Fibroblast of lung (primary cell): ENCODE measurements around the gene ADAMTS10. TPM values are rescaled to one million over a fixed set of nuclear protein-coding genes. Genes with fewer than 3 reads are reported as not detected.

ENCODE experiments used
- DNase-seq, 2 donors: peaks; one replicate each; pipeline versions ENCODE4 v3.0.0 to v3.0.0-alpha.2; 2010; ENCODE audit warnings: low read depth in 2 of 2
- H2AFZ ChIP-seq: 2 replicates; pipeline ENCODE4 v1.5.1; 2012; ENCODE audit warnings: low read length, control low read depth, inconsistent platforms
- H3K27ac ChIP-seq: 2 replicates; pipeline ENCODE4 v1.5.1; 2011; ENCODE audit warnings: low read length, control low read depth; ENCODE audit not compliant: insufficient read depth
- H3K27me3 ChIP-seq: 2 replicates; pipeline ENCODE4 v1.5.1; 2011; ENCODE audit warnings: mild to moderate bottlenecking, low read length; ENCODE audit not compliant: control insufficient read depth, insufficient read depth
- H3K36me3 ChIP-seq: 2 replicates; pipeline ENCODE4 v1.5.1; 2011; ENCODE audit warnings: low read length; ENCODE audit not compliant: control insufficient read depth, insufficient read depth
- H3K4me1 ChIP-seq: 2 replicates; pipeline ENCODE4 v1.5.1; 2011; ENCODE audit warnings: low read length; ENCODE audit not compliant: control insufficient read depth, insufficient read depth; ENCODE audit errors: extremely low read depth
- H3K4me2 ChIP-seq: 2 replicates; pipeline ENCODE4 v1.5.1; 2011; ENCODE audit warnings: low read length, control low read depth; ENCODE audit not compliant: insufficient read depth; ENCODE audit errors: extremely low read depth
- H3K4me3 ChIP-seq, 4 experiments: fragments of 200-600 bp in 1 of 4; sonication (generic) in 1 of 4; replicated peaks in 1 of 4; 2 replicates each; pipeline ENCODE4 v1.5.1; 2011 to 2016; ENCODE audit warnings: low read length in 4 of 4, low read depth in 3 of 4, mild to moderate bottlenecking in 3 of 4, control low read depth in 2 of 4, inconsistent platforms in 1 of 4, mixed read lengths in 1 of 4; ENCODE audit not compliant: insufficient read depth in 1 of 4; ENCODE audit errors: control extremely low read depth in 1 of 4
- H3K79me2 ChIP-seq: 2 replicates; pipeline ENCODE4 v1.5.1; 2012; ENCODE audit warnings: mild to moderate bottlenecking, low read length, inconsistent platforms; ENCODE audit not compliant: control insufficient read depth, insufficient read depth
- H3K9ac ChIP-seq: 2 replicates; pipeline ENCODE4 v1.5.1; 2011; ENCODE audit warnings: mild to moderate bottlenecking, low read length, control low read depth; ENCODE audit not compliant: insufficient read depth
- H3K9me3 ChIP-seq: 2 replicates; pipeline ENCODE4 v1.5.1; 2012; ENCODE audit warnings: low read depth, low read length; ENCODE audit not compliant: control insufficient read depth, insufficient read depth
- H4K20me1 ChIP-seq: 2 replicates; pipeline ENCODE4 v1.5.1; 2011; ENCODE audit warnings: low read length; ENCODE audit not compliant: control insufficient read depth, insufficient read depth; ENCODE audit errors: extremely low read depth
- CTCF ChIP-seq, 2 donors: IDR thresholded peaks in 1 of 2; conservative IDR thresholded peaks in 1 of 2; 1 replicate in 1 of 2; 2 replicates in 1 of 2; pipeline ENCODE4 v1.5.1; 2011 to 2012; ENCODE audit warnings: low read length in 2 of 2, control low read depth in 1 of 2, inconsistent platforms in 1 of 2, low read depth in 1 of 2, mild to moderate bottlenecking in 1 of 2
- EZH2 ChIP-seq: IDR thresholded peaks from 2 replicates; pipeline ENCODE4 v1.5.1; 2012; ENCODE audit warnings: low read length, control low read depth, mild to moderate bottlenecking; ENCODE audit errors: missing control alignments
- polyA plus RNA-seq, 2 donors: library from polyadenylated mRNA; depleted of rRNA in 1 of 2; stranded (reverse) in 1 of 2; unstranded in 1 of 2; fragments of >200 nt; gene quantifications; 2 replicates each; pipeline ENCODE4 v1.2.1, GENCODE V29; 2011 to 2012; ENCODE audit warnings: missing spikeins in 1 of 2
- total RNA-seq: library from RNA; depleted of rRNA; stranded (reverse); fragments of >200 nt; gene quantifications from 2 replicates; pipeline ENCODE4 v1.2.1, GENCODE V29; 2014

ADAMTS10 gene
- total and polyA plus RNA-seq, 2 donors (not counting 1 experiment from before 2014, with no cell fraction given), result 2.0 to 11.2 TPM

GRCh38 chr19:8611391-8611876, 919 bp upstream of the ADAMTS10 start:
- no peak for TF ChIP-seq CTCF (conservative IDR thresholded peaks at IDR 0.05 in 1 of 2, IDR thresholded peaks at IDR 0.05 in 1 of 2; ENCODE audit: low read depth in 1 of 2, low read length in 2 of 2)
- TF ChIP-seq EZH2, result no peak
- no peaks in the 10 kb centered on the region for H3K9me3 ChIP-seq
- H3K79me2 ChIP-seq, result no peaks in the 10 kb centered on the region
- H3K4me3 ChIP-seq, result no peak overlapping the region
- H2AFZ ChIP-seq, result no peak overlapping the region
- peaks cover 7% of the 10 kb centered on the region for H3K4me1 ChIP-seq
- no peaks in the 10 kb centered on the region for H3K27me3 ChIP-seq
- no peaks in the 10 kb centered on the region for H4K20me1 ChIP-seq
- no peak overlapping the region for H3K4me2 ChIP-seq
- DNase-seq, result peak in 1 of 2 donors; percentile 35
- no peak overlapping the region for H3K27ac ChIP-seq
- no peak overlapping the region for H3K9ac ChIP-seq
- no peaks in the 10 kb centered on the region for H3K36me3 ChIP-seq

GRCh38 chr19:8610936-8611300, 403 bp upstream of the ADAMTS10 start:
- H3K4me3 ChIP-seq, result no peak overlapping the region

DNA sequence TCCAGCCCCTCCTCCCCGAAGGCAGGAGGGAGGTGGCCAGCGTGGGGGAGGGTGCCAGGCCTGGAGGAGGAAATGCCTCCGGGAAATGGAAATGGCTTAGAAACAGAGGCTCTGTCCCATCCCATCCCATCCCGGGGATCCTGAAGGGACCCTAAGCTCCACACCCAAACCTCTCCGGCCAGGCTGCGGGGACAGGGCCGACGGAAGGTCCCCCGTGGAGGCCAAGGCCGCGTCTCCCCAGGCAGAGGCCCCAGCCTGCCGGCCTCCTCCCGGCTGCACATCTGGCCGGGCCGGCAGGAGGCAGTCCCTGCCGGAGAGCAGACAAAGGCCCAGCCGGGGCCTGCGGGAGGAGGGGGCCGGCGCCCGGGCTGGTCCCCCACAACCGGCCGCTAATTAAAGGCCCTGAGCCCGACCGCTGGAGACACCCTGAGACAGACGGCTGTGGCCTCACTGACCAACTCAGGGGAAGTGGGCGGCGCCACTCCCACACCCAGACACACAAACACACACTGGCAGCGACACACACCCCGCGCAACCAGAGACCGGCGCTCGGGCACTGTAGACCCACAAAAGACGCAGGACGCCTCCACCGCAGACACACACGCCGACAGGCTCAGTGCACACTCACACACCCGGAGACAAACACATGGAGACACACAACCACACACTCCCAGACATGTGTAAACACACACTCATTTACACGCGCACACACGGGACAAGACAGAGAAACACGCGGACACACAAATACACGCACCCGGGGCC, 1.1 kb downstream of the ADAMTS10 start:
- Histone ChIP-seq H4K20me1 (no peaks in the 10 kb centered on the region), H3K79me2 (no peaks in the 10 kb centered on the region), H3K4me1 (peaks cover 7% of the 10 kb centered on the region), H3K9me3 (no peaks in the 10 kb centered on the region), H3K4me3 (peak overlapping the region; percentile 39 to 84 (median 62)), H3K36me3 (no peaks in the 10 kb centered on the region), H2AFZ (peak overlapping the region; percentile 89), H3K4me2 (peak overlapping the region; percentile 90), H3K27ac (peak overlapping the region; percentile 54), H3K9ac (peak overlapping the region; percentile 70), H3K27me3 (no peaks in the 10 kb centered on the region)
- TF ChIP-seq CTCF (conservative IDR thresholded peaks at IDR 0.05 in 1 of 2, IDR thresholded peaks at IDR 0.05 in 1 of 2; ENCODE audit: low read depth in 1 of 2, low read length in 2 of 2) (peak; percentile 14 to 21), EZH2 (no peak)
- DNase-seq, result peak; percentile 59 to 85

More at GRCh38 chr19:8610936-8611300, 403 bp upstream of the ADAMTS10 start:
- no peak overlapping the region for H2AFZ ChIP-seq
- DNase-seq, result no peak
- H3K27me3 ChIP-seq, result no peaks in the 10 kb centered on the region
- no peaks in the 10 kb centered on the region for H3K36me3 ChIP-seq
- H3K27ac ChIP-seq, result no peak overlapping the region
- no peaks in the 10 kb centered on the region for H4K20me1 ChIP-seq
- H3K9me3 ChIP-seq, result no peaks in the 10 kb centered on the region
- no peak for TF ChIP-seq EZH2
- no peak for TF ChIP-seq CTCF (conservative IDR thresholded peaks at IDR 0.05 in 1 of 2, IDR thresholded peaks at IDR 0.05 in 1 of 2; ENCODE audit: low read depth in 1 of 2, low read length in 2 of 2)
- no peak overlapping the region for H3K4me2 ChIP-seq
- H3K79me2 ChIP-seq, result no peaks in the 10 kb centered on the region
- H3K9ac ChIP-seq, result no peak overlapping the region
- H3K4me1 ChIP-seq, result peaks cover 7% of the 10 kb centered on the region
